Measurements from ENCODE around the gene GPRIN1.

GPRIN1 gene

GRCh38 chr5:176647030-176647842 is 37.3 kb upstream of the GPRIN1 start, which contains the start of gene TSPAN17:
Gene TSPAN17, plus strand, starts transcription at chr5:176647484. Its CDS starts 132 bp downstream, at chr5:176647616.
- peak; percentile 13 for TF ChIP-seq CTCF (IDR thresholded peaks at IDR 0.05; ENCODE audit: low read depth, low read length, missing control alignments)
- peak within 1 kb of the TSS; percentile 70 for H3K4me3 ChIP-seq (replicated peaks; ENCODE audit: low read depth, low read length)
- DNase-seq (ENCODE audit: extremely low read depth, low read depth): peak; percentile 91

GRCh38 chr5:176646707-176647029 is 36.7 kb upstream of the GPRIN1 start:
- TF ChIP-seq CTCF (IDR thresholded peaks at IDR 0.05; ENCODE audit: low read depth, low read length, missing control alignments): no peak
- DNase-seq (ENCODE audit: extremely low read depth, low read depth): no peak

GRCh38 chr5:176646049-176646706 is 36.2 kb upstream of the GPRIN1 start:
- DNase-seq (ENCODE audit: extremely low read depth, low read depth): no peak
- TF ChIP-seq CTCF (IDR thresholded peaks at IDR 0.05; ENCODE audit: low read depth, low read length, missing control alignments): no peak
- H3K4me3 ChIP-seq (replicated peaks; ENCODE audit: low read depth, low read length): peak overlapping the region; percentile 36; the same call in 1 of the 2 replicates

More at GRCh38 chr5:176646707-176647029, 36.7 kb upstream of the GPRIN1 start:
- peak overlapping the region; percentile 36 for H3K4me3 ChIP-seq (replicated peaks; ENCODE audit: low read depth, low read length)

GRCh38 chr5:176644878-176645670 is 35.1 kb upstream of the GPRIN1 start:
- DNase-seq (ENCODE audit: extremely low read depth, low read depth): no peak
- no peak for TF ChIP-seq CTCF (IDR thresholded peaks at IDR 0.05; ENCODE audit: low read depth, low read length, missing control alignments)
- H3K4me3 ChIP-seq (replicated peaks; ENCODE audit: low read depth, low read length): no peak overlapping the region

GRCh38 chr5:176644294-176644693 is 34.3 kb upstream of the GPRIN1 start:
- TF ChIP-seq CTCF (IDR thresholded peaks at IDR 0.05; ENCODE audit: low read depth, low read length, missing control alignments): no peak
- DNase-seq (ENCODE audit: extremely low read depth, low read depth): no peak
- no peak overlapping the region for H3K4me3 ChIP-seq (replicated peaks; ENCODE audit: low read depth, low read length)

- TF ChIP-seq CTCF (IDR thresholded peaks at IDR 0.05; ENCODE audit: low read depth, low read length, missing control alignments): no peak
- no peak overlapping the region for H3K4me3 ChIP-seq (replicated peaks; ENCODE audit: low read depth, low read length)
- DNase-seq (ENCODE audit: extremely low read depth, low read depth): no peak
These were observed 33.7 kb upstream of the GPRIN1 start for GRCh38 chr5:176643491-176644219.

All from HFF-Myc (cell line).